Measurements from ENCODE around the gene RTN3. TPM values are rescaled to one million over a fixed set of nuclear protein-coding genes. Genes with fewer than 3 reads are reported as not detected.

The RTN3 gene
- total RNA-seq, 2 experiments from 2014 or later = 44.7 to 46.2 TPM

DNA sequence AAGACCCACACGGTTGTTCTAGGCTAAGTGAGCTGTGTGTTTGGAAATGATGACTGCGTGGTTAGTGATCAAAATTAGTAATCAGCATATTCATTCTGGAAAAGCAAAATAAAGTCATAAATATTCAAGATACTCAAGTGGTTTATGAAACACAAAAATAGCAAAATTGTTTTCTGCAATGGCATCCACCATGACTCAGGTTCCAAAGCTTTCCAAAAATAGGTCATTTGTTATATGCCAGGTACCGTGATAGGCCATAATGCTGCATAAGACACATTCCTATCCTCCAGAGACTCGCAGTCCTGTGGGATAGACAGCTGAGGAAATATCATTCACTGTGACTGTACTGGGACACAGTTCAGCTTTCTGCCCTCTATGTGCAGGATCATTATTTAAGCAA is 7.7 kb upstream of the RTN3 start:
- ChIA-PET CTCF (interaction anchor here (0.5 to 4.1 kb wide), 4 partner anchors 9 to 107 kb away, joined by 3 to 22 read pairs (median 4); partner anchors contain the start of genes RTN3 and ZFTA), POLR2A (interaction anchor here (0.6 to 1.2 kb wide), 2 partner anchors 8 to 17 kb away, joined by 3 read pairs; partner anchors contain the start of gene RTN3)

DNA sequence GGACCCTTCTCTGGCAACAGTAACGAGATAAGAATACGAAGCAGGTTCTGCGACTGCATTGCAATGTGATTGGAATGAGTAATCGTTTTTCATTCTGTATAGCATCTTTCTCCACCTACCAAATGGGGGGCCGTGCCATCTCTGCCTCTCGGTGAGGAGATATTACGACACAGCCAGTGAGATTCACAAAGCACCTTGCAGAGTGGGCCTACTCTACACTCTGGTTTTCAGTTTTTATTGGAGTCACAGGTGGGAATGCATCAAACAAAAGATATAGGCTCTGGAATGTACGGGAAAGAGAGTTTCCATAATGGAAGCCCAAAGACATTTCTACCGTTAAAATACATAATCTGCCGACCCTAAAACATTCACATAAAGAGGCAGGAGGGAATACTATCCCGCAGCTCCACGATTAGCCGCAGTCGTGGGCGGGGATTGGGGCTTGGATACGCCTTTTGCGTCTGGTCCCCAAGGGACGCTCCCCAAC is 423 bp upstream of the RTN3 start:
- POLR2A ChIA-PET = interaction anchor here (1.0 to 1.5 kb wide), 5 partner anchors 8 to 20 kb away, joined by 3 to 7 read pairs (median 4); no protein-coding TSS in a partner anchor
- CTCF ChIA-PET = interaction anchor here (1.1 to 3.0 kb wide), 3 partner anchors 9 to 637 kb away, joined by 3 to 22 read pairs (median 4); partner anchors contain the start of genes ATL3, PRDX5 and TRMT112

DNA sequence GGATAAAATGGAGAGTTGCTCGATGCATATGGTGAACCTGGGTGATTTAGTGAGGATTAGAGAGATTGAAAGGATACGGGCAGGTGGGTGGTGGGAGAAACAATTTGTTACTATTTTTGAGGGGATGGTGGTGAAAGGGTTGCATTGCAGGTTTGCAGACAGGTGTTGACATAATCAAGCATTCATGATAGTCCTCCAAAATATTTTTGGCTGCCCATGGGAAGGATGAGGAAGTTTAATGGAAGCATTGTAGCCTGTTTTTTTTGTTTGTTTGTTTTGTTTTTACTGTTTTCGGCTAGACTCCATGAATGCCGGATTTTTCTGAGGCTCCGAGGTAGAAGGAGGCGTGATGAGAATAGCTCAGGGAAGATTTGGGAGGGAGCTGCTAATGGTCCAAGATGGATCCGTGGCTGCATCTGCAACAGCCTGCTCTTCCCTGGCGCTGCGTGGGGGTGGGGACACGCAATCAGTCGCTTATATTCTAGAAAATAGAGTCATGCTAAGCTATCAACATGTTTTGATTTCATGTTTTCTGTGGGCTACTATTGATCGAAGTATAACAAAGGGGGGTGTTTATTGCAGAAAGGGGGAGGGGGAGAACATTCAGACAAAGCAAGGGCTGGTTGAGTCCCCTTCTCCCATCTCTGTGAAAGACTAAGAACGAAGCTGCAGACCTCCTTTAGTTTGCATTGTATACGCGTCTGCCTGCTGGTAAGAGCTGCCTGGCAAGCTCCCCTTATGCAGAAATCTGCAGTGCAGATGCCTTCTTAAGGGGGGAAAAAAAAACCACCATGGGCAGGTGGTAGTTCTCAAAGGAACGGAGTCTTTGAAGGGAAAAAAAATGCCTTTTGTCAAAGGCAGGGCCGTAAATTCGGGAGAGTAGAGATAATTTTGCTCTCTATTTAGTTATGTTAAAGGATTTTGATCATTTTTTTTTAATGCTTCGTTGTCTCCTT is 1.0 kb downstream of the RTN3 start:
- ChIA-PET CTCF (interaction anchor here (0.5 to 3.0 kb wide), 7 partner anchors 10 to 635 kb away, joined by 3 to 22 read pairs (median 3); partner anchors contain the start of genes ATL3, PRDX5 and TRMT112), POLR2A (interaction anchor here (1.0 to 1.5 kb wide), 4 partner anchors 9 to 21 kb away, joined by 3 to 7 read pairs (median 4); no protein-coding TSS in a partner anchor)

DNA sequence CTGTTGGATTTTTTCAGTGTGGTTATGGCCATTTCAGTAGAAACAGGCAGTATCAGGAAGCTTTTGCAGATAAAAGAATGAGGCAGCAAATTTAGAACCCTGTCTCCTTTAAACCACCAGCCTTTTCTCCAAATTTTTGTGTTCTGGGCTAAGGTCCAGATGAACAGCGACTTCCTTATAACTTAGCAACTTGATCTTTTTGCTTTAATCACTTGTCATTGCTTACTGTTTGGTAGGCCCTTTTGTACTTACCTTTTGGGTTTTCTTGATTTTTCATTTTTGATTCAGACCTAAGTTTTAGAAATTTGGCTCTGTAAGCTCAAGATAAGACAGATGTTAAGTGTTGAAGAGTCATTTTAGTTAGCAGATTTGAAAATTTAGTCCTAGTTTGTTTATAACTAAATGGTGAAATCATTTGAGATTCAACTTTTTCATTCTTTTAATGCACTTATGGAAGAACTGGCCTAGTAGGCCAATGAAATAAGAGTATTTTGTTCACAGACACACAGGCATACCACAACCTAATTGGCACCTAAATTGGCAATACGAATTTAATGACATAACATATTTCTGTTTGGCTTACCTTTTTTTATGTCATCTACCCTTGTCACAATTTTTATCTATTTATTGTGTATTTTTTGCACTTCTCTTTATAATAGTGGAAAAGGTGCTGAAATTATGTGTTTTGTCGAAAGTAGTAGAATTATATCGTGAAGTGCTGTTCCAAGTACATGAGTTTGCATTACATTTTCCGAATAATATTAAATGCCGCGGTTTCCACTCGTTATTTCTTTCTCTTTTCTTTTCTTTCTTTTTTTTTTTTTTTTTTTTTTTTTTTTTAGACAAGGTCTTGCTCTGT is 2.1 kb downstream of the RTN3 start:
- ChIA-PET POLR2A (no interaction called here), CTCF (interaction anchor here (0.6 to 3.0 kb wide), 4 partner anchors 11 to 195 kb away, joined by 3 to 22 read pairs (median 3); partner anchors contain the start of gene ATL3)

DNA sequence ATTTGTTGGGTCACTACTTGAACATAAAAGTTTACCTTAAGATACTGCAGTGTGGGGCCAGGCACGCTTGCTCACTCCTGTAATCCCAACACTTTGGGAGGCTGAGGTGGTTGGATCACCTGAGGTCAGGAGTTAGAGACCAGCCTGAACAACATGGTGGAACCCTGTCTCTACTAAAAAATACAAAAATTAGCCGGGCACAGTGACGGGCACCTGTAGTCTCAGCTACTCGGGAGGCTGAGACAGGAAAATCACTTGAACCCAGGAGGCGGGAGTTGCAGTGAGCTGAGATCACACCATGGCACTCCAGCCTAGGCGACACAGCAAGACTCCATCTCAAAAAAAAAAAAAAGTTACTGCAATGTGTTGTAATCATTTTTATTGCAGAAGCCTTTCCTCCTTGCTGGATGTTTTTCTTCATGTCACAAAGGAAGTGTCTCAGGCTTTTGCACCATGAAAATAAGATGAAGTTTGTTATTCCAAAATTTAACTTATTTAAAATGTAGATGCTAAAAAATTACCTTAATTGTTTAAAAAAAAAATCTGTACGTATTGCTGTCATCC is 3.9 kb downstream of the RTN3 start:
- ChIA-PET CTCF (interaction anchor here (0.6 kb wide), 1 partner anchor 14 kb away, joined by 3 read pairs; the partner anchor contains the start of gene ATL3), POLR2A (interaction anchor here (0.6 kb wide), 1 partner anchor 85 kb away, joined by 3 read pairs; no protein-coding TSS in a partner anchor)

DNA sequence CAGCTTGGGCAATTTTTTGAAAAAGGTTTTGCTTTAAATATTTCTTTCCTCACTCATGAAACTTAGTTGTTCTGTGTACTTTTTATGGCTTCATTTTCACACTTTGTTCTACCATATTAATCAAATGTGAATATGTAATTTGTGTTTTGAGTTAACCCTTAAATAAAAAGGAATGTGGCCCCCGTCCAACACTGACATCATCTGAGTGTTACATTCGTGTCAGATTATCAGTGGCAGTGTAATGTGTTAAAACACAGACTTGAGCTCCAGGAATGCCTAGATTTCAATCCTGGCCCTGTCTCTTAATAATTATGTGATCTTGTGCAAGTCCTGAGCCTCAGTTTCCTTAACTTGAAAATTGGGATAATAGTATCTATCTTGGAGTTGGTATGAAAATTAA is 5.6 kb downstream of the RTN3 start:
- POLR2A ChIA-PET = no interaction called here
- CTCF ChIA-PET = no interaction called here

DNA sequence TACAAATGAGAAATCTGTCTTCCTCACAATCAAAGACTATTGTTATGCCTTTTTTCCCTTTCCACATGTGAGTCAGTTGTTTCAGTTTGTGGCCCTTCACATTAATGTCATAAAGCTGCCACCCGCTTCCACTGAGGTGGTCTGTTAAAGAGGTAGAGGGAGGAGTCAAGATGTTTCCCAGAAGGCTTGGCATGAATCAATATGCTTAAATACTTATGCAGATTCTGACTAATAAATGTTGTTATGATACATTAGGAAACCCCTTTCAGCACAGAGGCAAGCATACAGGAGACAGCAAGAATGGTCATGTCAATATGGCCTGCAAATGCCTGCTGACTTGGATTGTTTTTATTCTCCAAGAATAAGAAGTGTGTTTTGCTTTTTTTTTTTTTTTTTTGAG is 6.5 kb downstream of the RTN3 start:
- POLR2A ChIA-PET = no interaction called here
- CTCF ChIA-PET = no interaction called here

DNA sequence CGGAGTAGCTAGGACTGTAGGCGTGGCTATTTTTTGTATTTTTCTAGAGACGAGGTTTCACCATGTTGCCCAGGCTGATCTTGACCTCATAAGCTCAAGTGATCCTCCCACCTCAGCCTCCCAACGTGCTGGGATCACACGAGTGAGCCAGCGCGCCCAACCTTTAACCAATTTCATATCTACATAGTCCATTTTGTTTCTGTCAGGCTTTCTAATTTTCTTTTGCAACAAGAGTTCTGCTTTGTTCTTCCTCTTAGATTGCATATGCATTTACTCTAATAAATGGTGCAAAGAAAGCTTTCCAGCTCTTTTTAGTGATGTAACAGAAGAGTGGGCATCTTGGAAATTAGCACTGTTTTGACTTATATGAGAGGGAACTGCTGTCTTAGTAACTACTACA is 13.3 kb downstream of the RTN3 start:
- ChIA-PET POLR2A (no interaction called here), CTCF (no interaction called here)

DNA sequence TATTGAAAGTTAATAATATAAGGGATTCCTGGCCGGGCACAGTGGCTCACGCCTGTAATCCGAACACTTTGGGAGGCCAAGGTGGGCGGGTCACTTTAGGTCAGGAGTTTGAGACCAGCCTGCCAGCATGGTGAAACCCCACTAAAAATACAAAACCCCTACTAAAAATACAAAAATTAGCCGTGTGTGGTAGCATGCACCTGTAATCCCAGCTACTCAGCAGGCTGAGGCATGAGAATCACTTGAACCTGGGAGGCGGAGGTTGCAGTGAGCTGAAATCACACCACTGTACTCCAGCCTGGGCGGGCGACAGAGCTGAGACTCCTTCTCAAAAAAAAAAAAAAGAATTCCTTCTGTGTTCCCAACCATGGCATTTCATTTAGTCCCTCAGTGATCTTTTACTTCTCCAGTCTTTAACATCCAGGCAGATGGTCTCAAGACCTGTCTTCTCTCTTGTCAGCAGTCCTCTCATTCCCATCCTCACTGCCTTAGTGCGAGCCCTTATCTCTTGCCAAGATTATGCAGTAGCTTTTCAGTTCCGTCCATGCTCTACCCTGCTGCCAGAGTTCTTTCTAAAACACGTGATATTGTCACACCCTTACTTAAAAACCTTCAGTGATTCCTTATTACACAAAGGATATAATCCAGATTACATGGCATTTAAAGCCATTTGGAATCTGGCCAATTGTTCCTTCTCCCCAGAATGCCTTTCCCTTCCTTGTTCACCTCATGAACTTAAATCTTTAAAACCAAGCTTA is 17.9 kb downstream of the RTN3 start:
- POLR2A ChIA-PET = no interaction called here
- CTCF ChIA-PET = no interaction called here

DNA sequence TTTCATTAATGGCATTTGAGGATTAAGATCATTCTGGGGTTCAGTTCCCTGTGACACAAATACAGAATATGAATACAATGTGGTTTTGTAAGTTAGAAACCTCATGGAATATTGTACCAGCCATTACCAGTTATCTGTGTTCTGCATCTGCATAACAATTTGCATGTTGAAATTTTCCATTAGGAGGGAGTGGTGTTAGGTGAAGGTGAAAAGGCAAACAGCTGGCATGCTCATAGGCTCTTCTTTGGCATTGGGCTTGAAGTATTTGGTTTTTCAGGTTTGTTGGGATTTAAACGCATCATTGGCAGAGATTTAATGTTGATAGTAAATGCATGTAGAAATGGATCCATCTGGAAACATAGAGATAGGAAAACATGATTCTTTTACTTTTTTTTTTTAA is 18.6 kb downstream of the RTN3 start:
- CTCF ChIA-PET = no interaction called here
- POLR2A ChIA-PET = no interaction called here

DNA sequence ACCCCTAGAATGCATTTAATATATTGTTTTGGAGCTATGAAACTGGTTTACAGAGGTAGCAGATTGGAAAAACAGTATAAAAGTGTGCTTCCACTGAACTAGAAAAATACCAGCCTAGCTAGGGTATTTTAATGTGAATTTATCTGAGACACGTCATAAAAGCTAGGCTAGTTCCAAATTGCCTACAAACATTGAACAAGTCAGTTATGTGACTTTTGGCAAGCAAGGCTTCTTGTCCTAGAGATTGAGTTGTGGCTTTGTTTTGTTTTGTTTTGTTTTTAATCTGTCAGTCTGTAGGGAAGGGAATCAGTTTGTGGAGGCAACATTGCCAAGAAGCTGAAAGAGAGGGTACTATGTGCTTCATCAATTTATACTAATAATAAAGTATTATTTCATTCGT is 24.2 kb downstream of the RTN3 start:
- POLR2A ChIA-PET = no interaction called here
- CTCF ChIA-PET = no interaction called here

DNA sequence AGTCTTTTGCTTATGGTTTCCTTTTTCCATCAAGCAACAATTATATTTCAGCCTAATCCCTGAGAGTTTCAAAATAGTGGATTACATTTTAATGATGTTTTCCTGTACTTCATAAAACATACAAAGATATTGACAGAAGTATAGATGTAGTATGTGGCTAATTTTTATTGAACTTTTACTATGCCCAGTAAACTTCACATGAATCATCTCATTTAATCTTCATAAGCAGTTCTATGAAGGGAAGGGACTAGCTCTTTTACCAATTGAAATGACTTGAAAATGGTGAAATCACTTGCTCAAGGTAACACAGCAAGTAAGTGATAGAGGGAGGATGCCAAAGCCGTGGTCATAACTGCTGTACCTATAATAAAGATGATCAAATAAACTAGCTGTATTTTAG is 27.5 kb downstream of the RTN3 start:
- CTCF ChIA-PET = interaction anchor here (0.6 kb wide), 1 partner anchor 817 kb away, joined by 6 read pairs; no protein-coding TSS in a partner anchor
- POLR2A ChIA-PET = no interaction called here

DNA sequence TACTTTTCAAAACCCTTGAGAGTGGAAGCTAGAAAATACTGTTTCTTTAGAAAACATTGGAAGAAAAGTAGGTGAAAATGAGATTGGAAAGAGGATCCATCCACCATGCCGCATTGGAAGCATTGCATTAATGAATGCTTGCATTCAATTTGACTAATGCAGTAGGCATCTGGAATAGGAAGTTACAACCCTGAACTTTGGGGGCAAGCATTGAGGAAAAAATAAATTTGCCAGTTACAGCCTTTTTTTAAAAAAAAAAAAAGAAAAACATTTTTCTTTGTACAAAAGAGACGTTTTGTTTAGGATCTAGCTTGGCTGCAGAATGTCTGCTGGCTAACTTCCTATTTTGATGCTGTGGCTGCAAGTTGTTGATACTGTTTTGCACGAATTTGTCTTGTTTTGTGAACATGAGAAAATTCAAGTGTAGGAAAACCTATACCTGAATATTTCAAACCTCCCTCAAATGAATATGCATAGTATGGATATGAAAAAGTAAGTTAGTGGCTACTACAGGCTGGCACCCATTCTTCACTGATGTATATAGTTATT is 28.1 kb downstream of the RTN3 start:
- CTCF ChIA-PET = interaction anchor here (0.6 kb wide), 1 partner anchor 817 kb away, joined by 6 read pairs; no protein-coding TSS in a partner anchor
- POLR2A ChIA-PET = no interaction called here

DNA sequence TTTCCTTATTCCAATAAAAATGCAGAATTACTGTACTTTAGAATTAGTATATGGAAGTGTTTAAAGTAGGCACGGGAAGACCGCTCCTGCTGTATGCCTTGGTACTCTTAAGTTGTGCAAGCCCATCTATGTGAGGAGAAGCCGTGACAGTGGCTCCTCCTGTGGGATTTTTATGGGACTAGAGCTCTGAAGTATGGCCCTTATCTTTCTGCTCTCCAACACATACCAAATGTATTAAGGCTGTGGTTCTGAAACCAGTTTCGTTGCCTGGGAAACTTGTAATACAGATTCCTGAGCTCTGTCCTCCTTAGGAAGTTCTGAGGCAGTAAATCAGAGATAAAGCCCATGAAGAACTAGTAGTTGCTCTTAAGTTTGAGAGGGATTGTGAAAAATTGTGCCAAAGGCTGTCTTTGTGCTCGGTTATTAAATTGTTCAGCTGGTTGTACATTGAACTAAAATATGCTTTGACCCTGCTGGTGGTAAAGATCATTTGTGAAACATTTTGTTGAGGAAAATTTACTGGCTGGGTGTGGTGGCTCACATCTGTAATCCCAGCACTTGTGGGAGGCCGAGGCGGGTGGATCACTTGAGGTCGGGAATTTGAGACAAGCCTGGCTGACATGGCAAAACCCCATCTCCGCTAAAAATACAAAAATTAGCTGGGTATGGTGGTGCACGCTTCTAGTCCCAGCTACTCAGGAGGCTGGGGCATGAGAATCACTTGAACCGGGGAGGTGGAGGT is 29.3 kb downstream of the RTN3 start:
- POLR2A ChIA-PET = no interaction called here
- CTCF ChIA-PET = no interaction called here

DNA sequence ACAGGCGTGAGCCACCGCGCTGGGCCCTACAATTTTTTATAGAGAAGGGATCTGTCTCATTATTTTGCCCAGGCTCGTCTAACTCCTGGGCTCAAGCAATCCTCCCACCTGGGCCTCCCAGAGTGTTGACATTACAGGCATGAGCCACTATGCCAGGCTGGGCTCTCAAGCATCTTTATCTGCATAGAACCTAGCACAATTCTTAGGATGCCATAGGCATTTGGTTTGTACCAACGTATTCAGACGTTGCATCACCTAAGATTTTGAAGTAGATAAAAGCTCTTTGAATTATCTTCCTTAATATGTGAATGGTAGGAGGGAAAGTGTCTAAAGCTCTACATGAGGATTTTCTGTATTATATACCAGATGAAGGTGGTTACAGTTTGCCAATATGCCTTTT is 30.5 kb downstream of the RTN3 start:
- ChIA-PET POLR2A (no interaction called here), CTCF (interaction anchor here (2.6 kb wide), 1 partner anchor 27 kb away, joined by 8 read pairs; no protein-coding TSS in a partner anchor)

DNA sequence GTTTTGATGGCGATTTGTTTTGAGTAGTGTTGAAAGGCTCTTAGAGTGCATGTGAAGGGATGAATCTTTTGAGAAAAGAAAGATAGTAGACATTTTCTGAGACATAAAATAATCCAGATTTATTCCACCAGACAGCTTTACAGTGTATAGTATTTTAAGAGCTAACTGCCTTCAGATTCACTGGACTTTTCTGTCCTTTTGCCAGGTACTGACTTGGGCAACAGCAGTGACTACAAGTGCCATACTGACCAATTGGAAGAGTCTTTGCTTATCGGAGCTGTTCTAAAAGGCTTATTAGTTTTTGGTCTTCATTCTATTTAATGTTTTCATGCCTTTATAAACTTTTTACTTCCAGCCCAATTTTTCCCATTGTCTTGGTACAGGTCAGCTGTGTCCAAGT is 32.5 kb downstream of the RTN3 start:
- CTCF ChIA-PET = interaction anchor here (2.6 kb wide), 1 partner anchor 25 kb away, joined by 8 read pairs; no protein-coding TSS in a partner anchor

DNA sequence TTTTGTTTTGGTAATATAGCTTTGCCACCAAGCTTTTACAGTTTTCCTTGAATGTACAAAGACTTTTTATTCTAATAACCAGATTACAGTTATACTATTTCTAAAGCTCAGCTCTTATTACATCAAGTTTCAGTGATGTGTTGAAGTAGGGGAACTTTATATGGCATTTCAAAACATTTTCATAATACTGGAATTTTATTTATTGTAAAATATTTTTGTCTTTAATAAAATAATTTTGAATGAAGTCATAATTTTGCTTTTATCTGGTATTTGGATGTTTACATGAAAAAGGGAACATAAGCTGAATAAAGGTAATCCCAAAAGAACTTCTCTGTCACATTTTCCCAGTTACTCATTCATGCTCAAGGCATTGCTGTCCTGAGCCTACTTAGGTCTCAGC is 34.7 kb downstream of the RTN3 start:
- POLR2A ChIA-PET = no interaction called here
- CTCF ChIA-PET = interaction anchor here (0.6 to 0.9 kb wide), 3 partner anchors 13 to 820 kb away, joined by 3 read pairs; no protein-coding TSS in a partner anchor

More for the DNA sequence above, 32.5 kb downstream of the RTN3 start:
- POLR2A ChIA-PET = no interaction called here

Data from activated CD8-positive, alpha-beta memory T cell treated with anti-CD3 and anti-CD28 coated beads for 36 hours (primary cell).